ENCODE results near the gene TM7SF3.

- TF ChIP-seq CTCF (IDR thresholded peaks at IDR 0.05): no peak
- TF ChIP-seq POLR2A (IDR thresholded peaks at IDR 0.05): no peak
These were observed 47.1 kb upstream of the TM7SF3 start for GRCh38 chr12:27061317-27061716.
